HG02610 (cell line): ENCODE data around the gene ZNHIT3.

ENCODE experiments used
- ATAC-seq: cut with Tn5 transposase; IDR thresholded peaks from one replicate; pipeline ENCODE4 v1.9.1; 2021; ENCODE audit warnings: mild to moderate bottlenecking, moderate library complexity; ENCODE audit not compliant: unreplicated experiment

The ZNHIT3 gene

DNA sequence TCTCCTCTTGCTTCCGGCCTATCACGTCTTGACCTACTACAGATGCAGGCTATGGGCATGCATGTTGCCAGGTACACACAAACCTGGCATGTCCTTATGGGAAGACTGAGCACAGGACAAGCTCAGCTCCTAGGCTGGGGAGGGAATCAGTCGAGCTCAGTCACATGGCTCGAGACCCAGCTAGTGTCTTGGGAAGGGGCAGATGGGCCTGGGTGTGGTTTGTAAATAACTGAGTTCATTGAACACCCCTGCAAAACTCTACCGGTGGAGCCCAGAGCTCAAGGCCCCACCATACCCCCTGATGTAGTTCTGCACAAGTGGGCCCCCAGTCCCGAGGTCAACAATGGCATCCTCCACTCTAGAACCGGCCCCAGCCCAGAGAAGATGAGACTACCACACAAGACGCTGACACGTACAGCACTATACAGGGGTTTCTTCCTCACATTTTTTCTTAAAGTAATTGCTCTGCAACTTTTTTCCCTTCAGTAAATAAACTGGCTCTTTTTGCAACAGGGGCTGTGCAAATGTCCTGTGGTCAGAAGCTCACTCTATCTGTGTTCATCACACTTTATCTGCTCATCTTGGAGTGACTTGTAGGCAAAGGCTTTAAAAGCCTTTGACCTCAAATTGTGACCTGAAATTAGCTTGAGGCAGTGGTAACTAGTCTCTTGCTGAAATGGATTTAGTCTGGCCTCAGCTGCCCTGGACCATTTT lies 22.9 kb downstream of the ZNHIT3 start:
- ATAC-seq: no peak

DNA sequence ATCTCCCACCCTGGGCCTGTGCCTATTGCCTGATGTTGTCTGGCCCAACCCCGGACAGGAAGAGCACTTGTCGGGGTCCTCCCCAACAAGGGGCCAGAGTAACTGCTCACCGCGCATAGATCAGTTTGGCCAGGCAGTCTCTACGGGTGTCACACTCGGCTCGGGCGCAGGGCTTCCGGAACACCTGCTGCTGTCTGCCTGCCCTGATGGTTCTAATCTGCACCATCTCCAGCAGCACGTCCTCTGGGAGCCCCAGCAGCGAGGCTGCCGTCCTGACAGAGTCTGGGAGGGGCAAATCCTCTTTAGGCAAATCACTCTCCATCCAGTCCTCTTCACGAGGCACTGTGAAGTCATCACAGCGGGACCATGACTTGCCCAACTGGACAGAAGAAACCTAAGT lies 24.2 kb downstream of the ZNHIT3 start:
- ATAC-seq: no peak

- ATAC-seq: no peak
Observed at GRCh38 chr17:36511216-36511615, 24.7 kb downstream of the ZNHIT3 start.

DNA sequence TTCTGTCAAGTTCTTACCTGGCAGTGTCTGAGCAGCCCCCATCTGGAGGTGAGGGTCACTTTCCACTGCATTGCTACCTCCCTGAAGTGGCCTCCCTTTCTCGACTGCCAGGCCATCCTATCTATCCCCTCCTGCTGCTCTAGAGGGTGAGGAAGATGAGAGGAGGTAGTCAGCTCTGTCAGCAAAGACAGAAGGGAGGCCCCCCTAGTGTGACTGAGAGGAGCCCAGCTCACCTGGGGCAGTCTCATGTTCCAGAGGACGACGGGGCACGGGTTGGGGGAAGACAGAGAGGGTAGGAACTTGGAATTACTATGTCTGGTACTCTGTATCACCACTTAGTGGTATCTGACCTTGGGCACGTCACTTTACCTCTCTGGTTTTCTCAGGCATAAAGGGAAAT lies 26.2 kb downstream of the ZNHIT3 start:
- ATAC-seq: no peak

DNA sequence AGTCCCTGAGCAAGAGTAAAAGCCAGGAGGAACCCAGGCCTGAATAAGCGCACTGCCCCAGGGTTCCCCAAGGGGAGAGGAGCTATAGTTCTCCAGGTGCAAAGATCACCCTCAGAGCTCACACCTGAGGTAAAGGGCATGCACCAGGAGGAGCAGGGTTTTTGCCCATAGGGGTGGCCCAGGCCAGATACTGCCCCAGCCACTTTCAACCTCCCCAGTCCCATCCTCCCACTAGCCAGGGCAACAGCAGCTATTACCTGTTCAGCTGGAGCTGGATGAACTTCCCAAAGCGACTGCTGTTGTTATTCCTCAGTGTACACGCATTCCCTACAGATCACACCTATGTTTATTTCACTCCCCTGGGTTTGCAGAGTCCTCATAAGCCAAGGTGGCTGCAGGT lies 28.4 kb downstream of the ZNHIT3 start:
- no peak for ATAC-seq

DNA sequence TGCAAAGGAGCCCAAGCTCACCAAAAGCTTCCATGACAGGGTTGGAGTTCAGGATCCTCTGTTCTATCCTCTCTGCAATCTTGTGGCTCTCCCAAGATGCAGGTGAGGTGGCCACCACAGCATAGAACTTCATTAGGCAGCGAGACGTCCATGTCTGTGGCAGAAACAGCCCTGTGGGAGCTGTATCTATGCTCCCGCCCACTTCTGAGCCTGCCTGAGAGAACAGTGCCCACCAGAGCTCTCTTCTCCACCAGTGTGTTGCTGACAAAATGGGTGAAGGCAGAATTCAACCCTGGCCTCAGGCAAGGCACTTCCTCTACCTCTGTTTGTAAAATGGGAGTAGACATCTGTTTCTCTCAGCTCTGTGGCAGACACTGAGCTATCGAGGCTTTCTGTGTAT lies 29.4 kb downstream of the ZNHIT3 start:
- ATAC-seq: no peak

- ATAC-seq: no peak
Observed at GRCh38 chr17:36523113-36523512, 36.6 kb downstream of the ZNHIT3 start.

DNA sequence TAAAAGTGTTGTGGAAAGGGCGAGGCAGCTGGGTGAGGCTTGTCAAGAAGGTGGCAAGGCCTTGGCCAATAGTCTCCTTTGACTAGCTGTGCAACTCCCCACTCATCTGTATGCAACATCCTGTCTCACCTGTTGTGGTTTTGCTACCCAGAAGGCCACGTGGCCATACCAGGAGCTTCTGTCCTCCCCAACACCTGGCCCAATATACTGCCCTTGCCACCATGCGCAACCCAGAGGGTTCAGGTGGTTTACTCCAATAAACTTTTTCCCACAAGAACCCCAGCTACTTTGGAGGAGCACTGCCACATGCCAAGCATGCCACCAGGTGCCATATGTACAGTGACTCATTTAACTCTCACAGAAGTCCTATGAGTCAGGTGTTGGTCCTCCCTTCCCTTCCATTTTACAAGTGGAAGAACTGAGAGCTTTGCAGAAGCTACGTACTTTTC lies 38.0 kb downstream of the ZNHIT3 start:
- no peak for ATAC-seq

DNA sequence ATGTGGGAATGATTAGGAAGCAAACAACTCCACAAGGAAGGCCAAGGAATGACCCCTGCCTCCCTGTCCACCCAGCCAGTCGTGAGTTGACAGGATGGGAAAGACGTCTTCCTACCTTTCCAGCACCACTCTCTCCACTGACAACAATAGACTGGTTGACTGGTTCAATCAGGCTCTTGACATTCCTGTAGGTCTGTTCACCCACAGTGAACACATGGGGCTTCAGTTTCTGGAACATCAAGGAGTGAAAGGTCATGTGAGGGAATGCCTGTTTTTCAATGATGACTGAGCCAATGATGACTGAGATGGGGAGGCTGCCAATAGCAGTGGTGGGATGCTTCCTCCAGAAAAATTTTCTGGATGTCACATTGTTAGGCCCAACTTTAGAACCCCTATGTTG lies 38.6 kb downstream of the ZNHIT3 start:
- no peak for ATAC-seq

DNA sequence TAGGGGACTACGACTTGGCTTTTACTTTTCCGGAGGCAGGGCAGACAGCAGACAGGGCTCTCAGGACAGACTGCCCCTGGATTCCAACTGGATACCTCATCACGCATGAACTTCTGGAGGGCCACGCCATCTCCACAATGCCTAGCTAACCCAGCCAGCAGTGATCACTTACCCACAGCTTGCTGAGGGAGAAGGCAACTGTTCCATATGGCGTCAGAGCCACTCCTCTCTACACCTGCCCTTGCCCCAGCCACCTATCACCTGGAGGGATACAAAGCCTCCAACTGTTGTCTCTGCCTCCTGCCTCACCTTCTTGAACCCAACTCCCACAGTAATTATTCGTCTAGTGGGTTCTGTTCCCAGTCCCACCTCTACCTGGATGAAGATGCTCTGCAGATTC lies 39.4 kb downstream of the ZNHIT3 start:
- no peak for ATAC-seq

- ATAC-seq: no peak
Observed at GRCh38 chr17:36527621-36528250, 41.3 kb downstream of the ZNHIT3 start.

GRCh38 chr17:36529121-36529520 lies 42.6 kb downstream of the ZNHIT3 start:
- ATAC-seq: no peak

DNA sequence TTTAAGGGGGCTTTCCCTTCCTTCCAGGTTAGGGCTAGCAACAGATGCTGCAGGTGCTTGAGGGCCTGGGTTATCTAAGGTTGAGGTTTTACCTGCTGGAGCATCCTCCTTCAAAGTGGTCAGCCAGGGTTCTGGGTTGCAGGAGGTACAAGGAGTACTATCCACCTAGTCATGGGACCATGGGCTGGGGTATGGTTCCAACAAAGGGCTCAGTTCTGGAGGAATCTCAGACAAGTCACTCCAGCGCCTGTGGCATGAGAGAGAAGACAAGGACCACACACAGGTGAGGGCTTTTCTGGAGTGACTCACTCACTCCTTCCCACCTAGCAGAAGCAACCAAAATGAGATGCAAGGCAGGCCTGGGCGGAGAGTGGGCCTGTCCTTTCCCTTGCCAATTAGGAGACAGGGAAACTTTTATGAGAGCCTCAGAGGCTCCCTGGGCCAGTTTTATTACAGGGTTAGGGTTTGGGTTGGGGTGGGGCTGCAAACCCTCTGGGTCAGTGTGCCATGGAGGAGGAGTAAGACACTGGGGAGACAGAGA lies 46.0 kb downstream of the ZNHIT3 start:
- ATAC-seq: no peak

DNA sequence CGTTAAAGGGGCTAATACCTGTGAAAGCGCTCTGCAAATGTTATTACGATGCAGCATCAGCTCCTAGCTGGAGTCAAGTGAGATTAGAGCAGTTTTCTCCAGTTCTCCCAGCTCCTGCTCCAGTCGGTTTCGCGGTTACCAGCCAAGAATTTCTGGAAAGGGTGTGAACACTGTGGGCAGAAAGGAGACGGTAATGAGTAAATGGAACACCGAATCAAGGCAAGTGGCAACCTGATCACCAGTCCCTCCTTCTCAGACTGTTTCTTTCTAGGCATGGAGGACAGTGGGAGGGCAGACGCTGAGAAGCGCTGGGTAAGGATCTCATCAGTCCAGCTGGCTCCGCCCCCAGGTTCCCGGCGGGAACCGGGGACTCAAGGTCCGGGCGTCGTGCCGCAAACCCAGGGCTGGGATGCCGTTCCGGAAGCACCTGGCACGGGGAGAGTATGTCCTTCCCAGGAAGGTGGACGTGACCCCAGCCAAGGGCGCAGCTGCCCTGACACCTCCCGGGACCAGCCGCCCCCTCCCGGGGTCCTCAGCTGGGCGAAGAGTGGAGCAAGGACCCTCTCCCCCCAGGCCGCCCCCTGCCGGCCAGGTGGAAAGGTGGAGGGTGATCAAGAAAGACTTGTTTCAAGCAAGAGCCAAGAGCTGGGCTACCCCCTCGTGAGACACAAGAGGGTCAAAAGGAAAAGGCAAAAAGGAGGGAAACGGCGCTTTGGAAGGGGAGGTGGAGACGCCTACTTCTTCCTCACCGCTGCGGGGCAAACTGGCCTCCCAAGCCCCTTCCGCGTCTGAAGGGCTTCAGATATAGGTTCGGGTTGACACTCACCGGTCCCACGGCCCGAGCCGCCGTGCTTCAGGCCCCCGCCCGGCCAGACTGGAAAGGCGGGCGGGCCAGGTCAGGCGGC lies 47.7 kb downstream of the ZNHIT3 start:
- ATAC-seq: peak; percentile 21

DNA sequence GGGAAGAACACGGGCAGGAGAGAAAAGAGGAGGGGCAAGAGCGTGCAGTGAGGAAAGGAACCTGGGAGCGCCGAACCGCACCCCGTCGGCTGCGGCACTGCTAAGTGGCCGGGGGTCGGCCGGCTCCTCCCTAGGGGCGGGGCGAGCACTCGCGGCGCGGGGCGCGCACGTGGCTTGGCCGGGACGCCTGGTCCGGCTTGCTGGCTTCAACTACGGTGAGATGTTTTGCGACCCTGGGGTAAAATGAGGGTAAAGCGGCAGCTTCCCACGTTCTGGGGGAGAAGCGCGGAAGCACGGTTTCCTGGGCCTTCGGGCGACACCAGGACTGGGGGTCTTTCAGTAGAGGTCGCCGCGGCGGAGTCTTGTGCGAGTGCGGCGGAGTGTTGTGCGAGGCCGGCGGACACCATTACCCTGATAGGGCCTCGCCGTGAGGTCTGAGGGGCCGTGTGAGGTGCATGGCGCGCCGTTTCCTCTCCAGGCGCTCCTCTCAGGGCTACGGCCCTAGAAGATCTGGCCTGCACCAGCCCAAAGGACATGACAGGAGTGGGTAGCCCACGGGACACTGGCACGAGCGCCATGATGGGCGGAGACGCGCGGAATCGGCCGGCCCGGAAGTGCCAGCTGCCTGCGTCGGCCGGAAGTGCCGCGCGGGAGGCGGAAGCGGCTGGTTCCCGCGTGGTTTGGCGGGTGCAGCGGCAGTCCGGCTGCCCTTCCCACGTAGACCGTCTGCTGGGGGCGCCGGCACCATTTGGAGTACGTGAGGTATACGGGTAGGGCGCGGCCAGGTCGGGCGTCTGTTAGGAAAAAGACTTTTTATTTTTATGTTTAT lies 48.6 kb downstream of the ZNHIT3 start, which contains the start of the genes MYO19 and PIGW:
Gene MYO19 (minus strand): TSS at position 29 of the 829 bp plus-strand sequence. CDS start 2,330 bp downstream, outside the sequence.
Gene PIGW (plus strand): TSS at position 148 of the 829 bp plus-strand sequence. CDS start 2,115 bp downstream, outside the sequence.
- ATAC-seq: peak; percentile 77

GRCh38 chr17:36535669-36536081 lies 49.2 kb downstream of the ZNHIT3 start:
- no peak for ATAC-seq

- no peak for ATAC-seq
Observed at GRCh38 chr17:36540696-36541095, 54.2 kb downstream of the ZNHIT3 start.

DNA sequence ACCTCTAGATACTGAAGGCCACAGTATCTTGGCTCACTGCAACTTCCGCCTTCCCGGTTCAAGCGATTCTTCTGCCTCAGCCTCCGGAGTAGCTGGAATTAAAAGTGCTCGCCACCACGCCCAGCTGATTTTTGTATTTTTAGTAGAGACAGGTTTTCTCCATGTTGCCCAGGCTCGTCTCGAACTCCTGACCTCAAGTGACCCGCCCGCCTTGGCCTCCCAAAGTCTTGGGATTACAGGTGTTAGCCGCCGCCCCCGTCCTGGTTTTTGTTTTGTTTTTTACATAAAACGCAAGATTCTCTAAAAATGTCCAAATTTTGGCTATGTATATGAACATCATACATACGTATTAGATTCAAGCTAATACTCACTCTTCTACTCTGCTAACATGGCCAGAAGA lies 56.3 kb downstream of the ZNHIT3 start:
- no peak for ATAC-seq

GRCh38 chr17:36544044-36544306 lies 57.5 kb downstream of the ZNHIT3 start:
- ATAC-seq: no peak

- ATAC-seq: peak; percentile 49
Observed at GRCh38 chr17:36544307-36545076, 58.0 kb downstream of the ZNHIT3 start, which contains the start of gene GGNBP2. Gene GGNBP2, plus strand, starts transcription at chr17:36544919. Its CDS starts 806 bp downstream, at chr17:36545725.
